Measurements from ENCODE around the gene ZPR1.

DNA sequence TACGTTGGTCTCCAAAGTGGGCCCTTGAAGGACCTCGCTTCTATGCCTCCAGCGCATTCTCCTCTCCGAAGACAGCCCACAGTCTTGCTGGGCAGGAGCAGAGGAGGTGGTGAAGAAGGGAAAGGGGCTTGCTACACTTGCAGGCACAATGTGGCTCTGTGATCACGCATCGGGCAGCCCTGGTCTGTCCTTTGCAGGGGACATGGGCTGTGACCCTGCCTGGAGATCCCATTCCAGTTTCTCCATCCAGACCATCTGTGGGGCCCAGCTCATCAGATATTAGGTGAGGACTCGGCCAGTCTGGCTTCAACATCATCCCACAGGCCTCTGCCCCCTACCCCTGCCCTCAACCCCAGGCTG, 48.8 kb upstream of the ZPR1 start:
- no peak for TF ChIP-seq EP300 (IDR thresholded peaks at IDR 0.05)
- TF ChIP-seq, protein P1, sequence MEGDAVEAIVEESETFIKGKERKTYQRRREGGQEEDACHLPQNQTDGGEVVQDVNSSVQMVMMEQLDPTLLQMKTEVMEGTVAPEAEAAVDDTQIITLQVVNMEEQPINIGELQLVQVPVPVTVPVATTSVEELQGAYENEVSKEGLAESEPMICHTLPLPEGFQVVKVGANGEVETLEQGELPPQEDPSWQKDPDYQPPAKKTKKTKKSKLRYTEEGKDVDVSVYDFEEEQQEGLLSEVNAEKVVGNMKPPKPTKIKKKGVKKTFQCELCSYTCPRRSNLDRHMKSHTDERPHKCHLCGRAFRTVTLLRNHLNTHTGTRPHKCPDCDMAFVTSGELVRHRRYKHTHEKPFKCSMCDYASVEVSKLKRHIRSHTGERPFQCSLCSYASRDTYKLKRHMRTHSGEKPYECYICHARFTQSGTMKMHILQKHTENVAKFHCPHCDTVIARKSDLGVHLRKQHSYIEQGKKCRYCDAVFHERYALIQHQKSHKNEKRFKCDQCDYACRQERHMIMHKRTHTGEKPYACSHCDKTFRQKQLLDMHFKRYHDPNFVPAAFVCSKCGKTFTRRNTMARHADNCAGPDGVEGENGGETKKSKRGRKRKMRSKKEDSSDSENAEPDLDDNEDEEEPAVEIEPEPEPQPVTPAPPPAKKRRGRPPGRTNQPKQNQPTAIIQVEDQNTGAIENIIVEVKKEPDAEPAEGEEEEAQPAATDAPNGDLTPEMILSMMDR (IDR thresholded peaks at IDR 0.05) = no peak
